ENCODE measurements around the gene SUGCT.

Gene SUGCT

DNA sequence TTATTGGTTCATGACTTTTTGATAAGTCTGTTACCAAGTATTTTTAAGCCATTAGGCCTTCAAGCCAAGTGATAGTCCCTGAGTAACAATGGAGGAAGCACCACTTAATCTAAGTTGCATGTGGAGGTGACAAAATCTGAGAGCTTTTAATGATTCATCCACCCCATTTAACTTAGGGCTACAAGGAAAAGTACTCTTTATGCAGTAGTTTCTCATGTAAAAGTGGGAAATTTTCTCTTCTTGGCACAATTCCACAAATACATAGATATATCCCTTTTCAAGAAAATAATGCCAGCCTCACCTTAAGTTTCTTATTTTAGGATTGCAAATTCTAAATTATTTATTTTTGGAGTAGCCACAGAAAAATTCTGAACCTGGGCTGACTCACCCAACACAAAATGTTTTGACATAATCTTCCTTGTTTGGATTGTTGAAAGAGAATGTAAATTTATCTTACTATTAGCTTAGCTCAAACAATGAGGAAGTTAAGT lies 85.7 kb downstream of the SUGCT start:
- no peaks in the 10 kb centered on the region for H3K4me1 ChIP-seq (ENCODE audit: control insufficient read depth, insufficient read depth, low read length)
- no peak for DNase-seq (ENCODE audit: low read depth, low spot score)
- no peaks in the 10 kb centered on the region for H3K9me3 ChIP-seq (ENCODE audit: control insufficient read depth, insufficient read depth, low read length)
- no peak overlapping the region for H3K27ac ChIP-seq (ENCODE audit: low read length)
- H3K4me3 ChIP-seq (ENCODE audit: low read length), result no peak overlapping the region
- H3K27me3 ChIP-seq (ENCODE audit: control insufficient read depth, insufficient read depth, low read length), result no peaks in the 10 kb centered on the region
- no peaks in the 10 kb centered on the region for H3K36me3 ChIP-seq (ENCODE audit: control insufficient read depth, insufficient read depth, low read length)

DNA sequence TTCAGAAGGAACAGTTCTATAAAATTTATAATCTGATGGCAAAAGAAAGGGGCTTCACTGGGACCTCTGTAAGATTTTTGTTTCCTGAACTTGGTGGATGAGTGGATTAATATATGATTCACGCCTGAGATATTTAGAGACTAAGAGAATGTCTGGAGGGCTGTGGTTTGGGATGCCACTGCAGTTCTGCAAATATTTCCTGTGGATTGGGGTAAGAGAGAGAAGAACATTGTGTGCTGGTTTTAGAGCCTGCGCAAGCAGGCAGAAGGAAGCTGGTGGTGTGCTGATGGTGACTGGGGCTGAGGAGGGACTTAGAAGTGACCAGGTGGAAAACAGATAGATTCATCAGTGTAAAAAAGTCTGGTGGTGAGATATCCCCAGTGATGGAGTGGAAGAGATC lies 87.0 kb downstream of the SUGCT start:
- WGBS (ENCODE audit: insufficient coverage, insufficient read length), result no CpG with 5 or more reads among the region's 2 CpGs
- no peak for DNase-seq (ENCODE audit: low read depth, low spot score)
- Histone ChIP-seq H3K4me1 (ENCODE audit: control insufficient read depth, insufficient read depth, low read length) (no peaks in the 10 kb centered on the region), H3K36me3 (ENCODE audit: control insufficient read depth, insufficient read depth, low read length) (no peaks in the 10 kb centered on the region), H3K9me3 (ENCODE audit: control insufficient read depth, insufficient read depth, low read length) (no peaks in the 10 kb centered on the region), H3K4me3 (ENCODE audit: low read length) (no peak overlapping the region), H3K27ac (ENCODE audit: low read length) (no peak overlapping the region), H3K27me3 (ENCODE audit: control insufficient read depth, insufficient read depth, low read length) (no peaks in the 10 kb centered on the region)

DNA sequence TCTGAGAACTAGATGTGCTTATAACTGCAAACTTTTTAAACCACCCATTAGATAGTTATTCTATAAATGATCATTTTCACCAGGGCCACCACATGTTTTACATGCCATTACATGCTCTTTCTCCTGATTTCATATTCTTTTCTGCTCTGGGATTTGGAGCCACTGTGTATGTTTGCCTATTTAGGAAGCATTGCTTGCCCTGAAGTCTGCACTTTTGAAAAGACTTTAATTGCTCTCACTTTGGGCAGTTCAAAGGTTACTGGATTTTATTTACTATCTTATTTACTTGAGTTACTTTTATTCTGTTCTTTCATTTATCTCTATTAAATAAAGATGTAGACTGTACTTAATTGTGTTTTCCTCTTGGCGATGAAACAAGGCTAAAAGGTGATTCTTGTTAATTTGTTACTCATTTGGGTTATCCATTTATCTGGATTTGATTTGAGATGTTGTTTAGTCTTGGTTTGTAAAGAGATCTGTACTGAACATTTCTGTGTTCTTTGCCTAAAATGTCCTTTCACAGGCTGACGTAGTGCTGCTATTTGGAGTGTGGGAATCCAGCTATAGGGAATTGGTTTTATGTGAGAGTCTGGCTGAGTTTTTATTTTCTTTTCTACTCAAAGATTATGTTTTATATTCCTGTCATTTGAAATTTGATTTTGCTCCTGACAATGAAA lies 88.8 kb downstream of the SUGCT start:
- DNase-seq (ENCODE audit: low read depth, low spot score), result no peak
- H3K9me3 ChIP-seq (ENCODE audit: control insufficient read depth, insufficient read depth, low read length), result no peaks in the 10 kb centered on the region
- WGBS (ENCODE audit: insufficient coverage, insufficient read length), result no CpG with 5 or more reads among the region's 2 CpGs

DNA sequence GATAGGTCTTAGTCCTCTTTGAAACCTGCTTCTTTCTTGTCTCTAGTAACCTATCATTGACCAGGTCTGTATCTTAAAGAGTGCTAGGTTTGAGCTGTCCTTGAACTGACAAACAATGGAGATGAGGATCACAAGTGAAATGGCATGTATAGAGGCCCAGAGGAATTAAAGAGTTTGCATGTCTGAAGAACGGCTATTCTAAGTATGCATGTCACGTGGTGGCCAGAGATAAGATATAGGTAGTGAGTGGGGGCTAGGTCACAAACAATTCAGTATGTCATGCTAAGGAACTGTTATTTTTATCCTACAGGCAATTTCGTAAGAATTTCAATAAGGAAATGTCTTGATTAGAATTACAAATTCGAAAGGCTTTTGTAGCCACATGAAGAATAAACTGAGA lies 95.3 kb downstream of the SUGCT start:
- no peaks in the 10 kb centered on the region for H3K9me3 ChIP-seq (ENCODE audit: control insufficient read depth, insufficient read depth, low read length)
- H3K4me1 ChIP-seq (ENCODE audit: control insufficient read depth, insufficient read depth, low read length), result no peaks in the 10 kb centered on the region
- no peak overlapping the region for H3K27ac ChIP-seq (ENCODE audit: low read length)
- DNase-seq (ENCODE audit: low read depth, low spot score), result no peak
- H3K4me3 ChIP-seq (ENCODE audit: low read length), result no peak overlapping the region
- no peaks in the 10 kb centered on the region; the same call in 1 of the 2 replicates for H3K27me3 ChIP-seq (ENCODE audit: control insufficient read depth, insufficient read depth, low read length)
- WGBS (ENCODE audit: insufficient coverage, insufficient read length), result no CpG with 5 or more reads among the region's 4 CpGs
- H3K36me3 ChIP-seq (ENCODE audit: control insufficient read depth, insufficient read depth, low read length), result no peaks in the 10 kb centered on the region

More for the DNA sequence above, 88.8 kb downstream of the SUGCT start:
- no peak overlapping the region for H3K27ac ChIP-seq (ENCODE audit: low read length)
- no peaks in the 10 kb centered on the region for H3K4me1 ChIP-seq (ENCODE audit: control insufficient read depth, insufficient read depth, low read length)
- H3K36me3 ChIP-seq (ENCODE audit: control insufficient read depth, insufficient read depth, low read length), result no peaks in the 10 kb centered on the region
- H3K4me3 ChIP-seq (ENCODE audit: low read length), result no peak overlapping the region
- H3K27me3 ChIP-seq (ENCODE audit: control insufficient read depth, insufficient read depth, low read length), result no peaks in the 10 kb centered on the region

DNA sequence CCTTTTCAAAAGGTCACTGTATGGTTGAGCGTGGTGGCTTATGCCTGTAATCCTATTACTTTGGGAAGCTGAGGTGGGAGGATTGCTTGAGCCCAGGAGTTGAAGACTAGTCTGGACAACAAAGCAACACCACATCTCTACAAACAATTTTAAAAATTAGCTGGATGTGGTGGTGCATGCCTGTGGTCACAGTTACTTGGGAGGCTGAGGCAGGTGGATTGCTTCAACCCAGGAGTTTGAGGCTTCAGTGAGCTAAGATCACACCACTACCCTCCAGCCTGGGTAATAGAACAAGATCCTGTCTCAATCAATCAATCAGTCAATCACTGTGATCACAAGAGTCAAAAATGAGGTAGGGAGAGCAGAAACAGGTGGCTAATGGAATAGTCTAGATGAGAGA lies 97.0 kb downstream of the SUGCT start:
- no peaks in the 10 kb centered on the region for H3K36me3 ChIP-seq (ENCODE audit: control insufficient read depth, insufficient read depth, low read length)
- no peak overlapping the region for H3K27ac ChIP-seq (ENCODE audit: low read length)
- H3K27me3 ChIP-seq (ENCODE audit: control insufficient read depth, insufficient read depth, low read length), result no peaks in the 10 kb centered on the region; the same call in 1 of the 2 replicates
- no peaks in the 10 kb centered on the region for H3K9me3 ChIP-seq (ENCODE audit: control insufficient read depth, insufficient read depth, low read length)
- no peak overlapping the region for H3K4me3 ChIP-seq (ENCODE audit: low read length)
- DNase-seq (ENCODE audit: low read depth, low spot score), result no peak
- H3K4me1 ChIP-seq (ENCODE audit: control insufficient read depth, insufficient read depth, low read length), result no peaks in the 10 kb centered on the region
- no CpG with 5 or more reads among the region's 1 CpG for WGBS (ENCODE audit: insufficient coverage, insufficient read length)

DNA sequence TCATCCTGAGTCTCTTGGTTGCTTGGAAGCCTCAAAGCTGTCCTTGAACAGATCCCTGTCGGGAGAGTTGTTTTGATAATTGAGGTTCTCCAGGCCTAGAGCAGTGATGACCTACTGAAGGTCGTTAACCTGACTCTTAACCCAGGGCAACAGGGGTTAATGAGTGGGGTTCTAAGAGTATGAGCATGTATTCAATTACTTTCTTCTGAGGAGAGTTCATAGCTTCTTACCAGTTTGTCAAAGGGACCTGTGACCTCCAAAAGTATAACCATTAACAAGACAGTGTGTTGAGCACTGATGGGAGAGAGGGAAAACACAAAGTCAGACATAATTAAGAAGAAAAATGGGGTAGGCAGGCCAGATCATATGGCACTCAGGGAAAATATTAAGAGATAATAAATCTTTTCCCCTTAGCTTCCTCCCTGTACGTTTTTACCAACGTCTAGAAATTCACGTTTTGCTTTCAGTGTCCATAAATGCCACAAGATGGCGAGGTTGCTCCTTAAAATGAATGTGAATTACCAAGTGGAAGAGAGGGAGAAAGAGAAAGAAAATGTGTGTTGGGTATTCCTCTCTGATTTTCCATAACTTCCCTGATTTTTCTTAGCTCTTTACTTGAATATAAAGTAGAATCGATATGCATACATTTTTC lies 97.6 kb downstream of the SUGCT start:
- Histone ChIP-seq H3K27ac (ENCODE audit: low read length) (no peak overlapping the region), H3K4me3 (ENCODE audit: low read length) (no peak overlapping the region), H3K9me3 (ENCODE audit: control insufficient read depth, insufficient read depth, low read length) (no peaks in the 10 kb centered on the region), H3K4me1 (ENCODE audit: control insufficient read depth, insufficient read depth, low read length) (no peaks in the 10 kb centered on the region), H3K27me3 (ENCODE audit: control insufficient read depth, insufficient read depth, low read length) (no peaks in the 10 kb centered on the region; the same call in 1 of the 2 replicates), H3K36me3 (ENCODE audit: control insufficient read depth, insufficient read depth, low read length) (no peaks in the 10 kb centered on the region)
- no CpG with 5 or more reads among the region's 7 CpGs for WGBS (ENCODE audit: insufficient coverage, insufficient read length)
- DNase-seq (ENCODE audit: low read depth, low spot score), result peak; percentile 9

DNA sequence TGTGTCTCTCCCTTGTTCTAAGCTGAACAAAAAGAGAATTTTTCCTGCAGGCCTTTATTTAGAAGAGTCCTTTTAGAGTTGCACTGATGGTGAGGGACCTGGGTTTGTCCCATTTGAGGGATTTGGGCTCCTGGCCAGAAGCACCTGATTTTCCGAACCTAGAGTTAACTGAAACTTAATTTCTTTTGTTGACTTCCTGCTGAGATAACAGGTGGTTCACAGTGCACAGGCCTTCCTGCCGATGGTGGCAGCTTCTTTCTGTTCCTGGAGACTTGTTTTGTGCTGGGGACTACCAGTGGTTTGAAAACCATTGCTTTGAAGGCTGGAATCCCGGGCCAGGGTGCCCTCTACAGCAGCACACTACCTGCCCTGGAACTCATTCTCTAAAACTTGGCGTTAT lies 99.2 kb downstream of the SUGCT start:
- no peak overlapping the region for H3K27ac ChIP-seq (ENCODE audit: low read length)
- DNase-seq (ENCODE audit: low read depth, low spot score), result no peak
- H3K36me3 ChIP-seq (ENCODE audit: control insufficient read depth, insufficient read depth, low read length), result no peaks in the 10 kb centered on the region
- H3K9me3 ChIP-seq (ENCODE audit: control insufficient read depth, insufficient read depth, low read length), result no peaks in the 10 kb centered on the region
- no CpG with 5 or more reads among the region's 4 CpGs for WGBS (ENCODE audit: insufficient coverage, insufficient read length)
- no peaks in the 10 kb centered on the region for H3K4me1 ChIP-seq (ENCODE audit: control insufficient read depth, insufficient read depth, low read length)
- no peaks in the 10 kb centered on the region; the same call in 1 of the 2 replicates for H3K27me3 ChIP-seq (ENCODE audit: control insufficient read depth, insufficient read depth, low read length)
- no peak overlapping the region for H3K4me3 ChIP-seq (ENCODE audit: low read length)

DNA sequence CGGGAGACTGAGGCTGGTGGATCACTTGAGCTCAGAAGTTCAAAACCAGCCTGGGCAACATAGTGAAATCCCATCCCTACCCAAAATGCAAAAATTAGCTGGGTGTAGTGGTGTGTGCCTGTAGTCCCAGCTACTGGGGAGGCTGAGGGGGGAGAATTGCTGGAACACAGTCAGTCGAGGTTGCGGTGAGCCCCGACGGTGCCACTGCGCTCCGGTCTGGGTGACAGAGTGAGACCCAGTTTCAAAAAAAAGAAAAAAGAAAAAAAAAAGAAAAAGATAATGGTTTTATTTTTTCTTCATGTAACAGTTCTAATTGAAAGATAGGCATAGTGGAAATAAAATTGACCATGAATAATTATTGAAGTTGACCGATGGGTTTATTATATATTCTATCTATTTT lies 99.9 kb downstream of the SUGCT start:
- no peaks in the 10 kb centered on the region for H3K4me1 ChIP-seq (ENCODE audit: control insufficient read depth, insufficient read depth, low read length)

DNA sequence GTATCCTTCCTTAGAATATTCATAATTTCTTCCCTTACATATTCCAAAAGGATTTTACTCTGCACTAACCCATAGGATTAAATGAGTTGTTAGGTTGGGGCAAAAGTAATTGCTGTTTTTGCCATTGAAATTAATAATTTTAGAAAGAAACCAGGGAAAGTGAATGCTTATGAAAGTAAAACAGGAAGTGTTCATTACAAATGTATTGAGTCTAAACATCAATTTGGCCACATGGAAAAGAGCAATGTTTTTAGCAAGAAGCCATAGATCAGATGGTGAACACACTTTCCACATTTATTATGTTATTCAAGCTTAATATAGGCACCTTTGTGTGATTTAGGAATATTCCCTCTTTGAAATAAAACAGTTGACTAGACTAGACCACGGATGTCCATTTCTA lies 102.9 kb downstream of the SUGCT start:
- no CpG with 5 or more reads among the region's 1 CpG for WGBS (ENCODE audit: insufficient coverage, insufficient read length)
- H3K9me3 ChIP-seq (ENCODE audit: control insufficient read depth, insufficient read depth, low read length), result no peaks in the 10 kb centered on the region

More for the DNA sequence above, 99.9 kb downstream of the SUGCT start:
- no peak overlapping the region for H3K27ac ChIP-seq (ENCODE audit: low read length)
- no peaks in the 10 kb centered on the region; the same call in 1 of the 2 replicates for H3K27me3 ChIP-seq (ENCODE audit: control insufficient read depth, insufficient read depth, low read length)
- no CpG with 5 or more reads among the region's 8 CpGs for WGBS (ENCODE audit: insufficient coverage, insufficient read length)
- no peaks in the 10 kb centered on the region for H3K9me3 ChIP-seq (ENCODE audit: control insufficient read depth, insufficient read depth, low read length)
- H3K36me3 ChIP-seq (ENCODE audit: control insufficient read depth, insufficient read depth, low read length), result no peaks in the 10 kb centered on the region
- H3K4me3 ChIP-seq (ENCODE audit: low read length), result no peak overlapping the region
- DNase-seq (ENCODE audit: low read depth, low spot score), result no peak

DNA sequence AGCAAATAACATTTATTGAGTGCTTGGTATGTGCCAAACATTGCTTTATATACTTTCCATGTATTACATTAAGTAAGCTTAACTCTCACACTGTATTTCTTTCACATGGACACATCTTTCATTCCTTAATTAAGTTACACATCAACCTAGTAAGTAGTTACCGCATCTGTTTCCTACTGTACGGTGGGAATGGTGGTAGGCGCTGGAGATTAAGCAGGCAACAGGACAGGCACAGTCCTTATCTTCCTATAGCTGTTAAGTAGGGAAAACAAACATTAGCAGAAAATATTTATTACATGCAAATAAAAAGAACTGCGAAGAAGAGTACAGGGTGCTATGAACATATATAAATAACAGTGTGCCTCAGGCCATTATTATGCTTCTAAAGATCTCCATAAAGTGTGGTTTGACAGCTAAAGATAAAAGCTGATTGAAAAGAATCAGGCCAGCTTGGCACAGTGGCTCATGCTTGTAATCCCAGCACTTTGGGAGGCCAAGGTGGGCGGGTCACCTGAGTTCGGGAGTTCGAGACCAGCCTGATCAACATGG lies 105.0 kb downstream of the SUGCT start:
- no CpG with 5 or more reads among the region's 7 CpGs for WGBS (ENCODE audit: insufficient coverage, insufficient read length)
- H3K36me3 ChIP-seq (ENCODE audit: control insufficient read depth, insufficient read depth, low read length), result no peaks in the 10 kb centered on the region
- no peaks in the 10 kb centered on the region for H3K4me1 ChIP-seq (ENCODE audit: control insufficient read depth, insufficient read depth, low read length)
- no peaks in the 10 kb centered on the region for H3K27me3 ChIP-seq (ENCODE audit: control insufficient read depth, insufficient read depth, low read length)
- H3K9me3 ChIP-seq (ENCODE audit: control insufficient read depth, insufficient read depth, low read length), result no peaks in the 10 kb centered on the region
- no peak overlapping the region for H3K27ac ChIP-seq (ENCODE audit: low read length)
- no peak for DNase-seq (ENCODE audit: low read depth, low spot score)
- H3K4me3 ChIP-seq (ENCODE audit: low read length), result no peak overlapping the region

More for the DNA sequence above, 102.9 kb downstream of the SUGCT start:
- Histone ChIP-seq H3K4me3 (ENCODE audit: low read length) (no peak overlapping the region), H3K36me3 (ENCODE audit: control insufficient read depth, insufficient read depth, low read length) (no peaks in the 10 kb centered on the region), H3K27me3 (ENCODE audit: control insufficient read depth, insufficient read depth, low read length) (no peaks in the 10 kb centered on the region), H3K27ac (ENCODE audit: low read length) (no peak overlapping the region), H3K4me1 (ENCODE audit: control insufficient read depth, insufficient read depth, low read length) (no peaks in the 10 kb centered on the region)
- no peak for DNase-seq (ENCODE audit: low read depth, low spot score)
